HepG2 (cell line): Measurements from ENCODE around the gene ARSB. TPM values are rescaled to one million over a fixed set of nuclear protein-coding genes. Genes with fewer than 3 reads are reported as not detected.

Source experiments
- CREBL2 ChIP-seq: sonication (generic); formaldehyde crosslinking; IDR thresholded peaks from 2 replicates; pipeline ENCODE4 v1.8.1; 2023; ENCODE audit warnings: missing genetic modification reagents, mild to moderate bottlenecking, borderline replicate concordance
- FOXO4 ChIP-seq: sonication (generic); formaldehyde crosslinking; conservative IDR thresholded peaks from 2 replicates; pipeline ENCODE4 v1.8.1; 2023; ENCODE audit warnings: missing genetic modification reagents
- GLMP ChIP-seq: sonication (generic); formaldehyde crosslinking; IDR thresholded peaks from 2 replicates; pipeline ENCODE4 v1.9.0; 2021; ENCODE audit warnings: missing genetic modification reagents, mild to moderate bottlenecking, borderline replicate concordance
- HNF1B ChIP-seq: sonication (generic); formaldehyde crosslinking; IDR thresholded peaks from 2 replicates; pipeline ENCODE4 v1.5.1; 2020; ENCODE audit warnings: mild to moderate bottlenecking, moderate library complexity, missing genetic modification reagents
- KLF15 ChIP-seq: sonication (generic); formaldehyde crosslinking; IDR thresholded peaks from 2 replicates; pipeline ENCODE4 v1.8.1; 2023; ENCODE audit warnings: borderline replicate concordance, mild to moderate bottlenecking, inconsistent platforms, missing genetic modification reagents, mixed read lengths
- RORA ChIP-seq: sonication (generic); formaldehyde crosslinking; IDR thresholded peaks from 2 replicates; pipeline ENCODE4 v1.5.0; 2020; ENCODE audit warnings: mild to moderate bottlenecking, missing genetic modification reagents, moderate library complexity
- TFAP4 ChIP-seq: sonication (generic); IDR thresholded peaks from 2 replicates; pipeline ENCODE4 v1.6.1; 2016; ENCODE audit warnings: low read depth, borderline replicate concordance
- ZBTB20 ChIP-seq: sonication (generic); formaldehyde crosslinking; IDR thresholded peaks from 2 replicates; pipeline ENCODE4 v1.8.1; 2023; ENCODE audit warnings: missing genetic modification reagents, low read depth, mild to moderate bottlenecking, borderline replicate concordance
- ZNF280B ChIP-seq: sonication (generic); formaldehyde crosslinking; IDR thresholded peaks from 2 replicates; pipeline ENCODE4 v1.5.0; 2020; ENCODE audit warnings: missing genetic modification reagents, mild to moderate bottlenecking, borderline replicate concordance
- ZNF317 ChIP-seq: sonication (generic); formaldehyde crosslinking; IDR thresholded peaks from 2 replicates; pipeline ENCODE4 v1.5.0; 2020; ENCODE audit warnings: mild to moderate bottlenecking, missing genetic modification reagents
- ZNF577 ChIP-seq: sonication (generic); formaldehyde crosslinking; IDR thresholded peaks from 2 replicates; pipeline ENCODE4 v1.4.0; 2020; ENCODE audit warnings: mild to moderate bottlenecking, low read depth, missing genetic modification reagents, borderline replicate concordance
- ZSCAN30 ChIP-seq: sonication (generic); formaldehyde crosslinking; IDR thresholded peaks from 2 replicates; pipeline ENCODE4 v1.5.0; 2020; ENCODE audit warnings: mild to moderate bottlenecking, missing genetic modification reagents
- polyA plus RNA-seq, 8 experiments: library from polyadenylated mRNA; depleted of rRNA in 3 of 8; stranded (reverse) in 7 of 8; unstranded in 1 of 8; fragments of >200 nt; fragmentation: Illumina TruSeq in 4 of 8; extraction: Trizol in 4 of 8; gene quantifications; 2 replicates each; pipeline versions ENCODE4 v1.2.1 to v1.2.3, GENCODE V29; 2011 to 2016; ENCODE audit warnings: low read depth in 4 of 8, missing spikeins in 1 of 8, mixed read lengths in 1 of 8; ENCODE audit not compliant: insufficient read depth in 1 of 8
- total RNA-seq, 5 experiments: library from RNA; depleted of rRNA; stranded (reverse); fragments of >200 nt; fragmentation: Illumina TruSeq; extraction: Trizol; gene quantifications; 2 replicates each; pipeline ENCODE4 v1.2.3, GENCODE V29; 2016; ENCODE audit warnings: low read depth in 1 of 5

The ARSB gene
- total and polyA plus RNA-seq, 2 of the 13 experiments (the other 11 are each of a cell fraction or from before 2014, with no cell fraction given) = 52.6 to 66.4 TPM

GRCh38 chr5:78727786-78728761 is 257.0 kb downstream of the ARSB start (continued):
- TF ChIP-seq ZNF280B (CRISPR knock-in tag) (no peak), CREBL2 (no peak), FOXO4 (CRISPR knock-in tag) (no peak), HNF1B (CRISPR knock-in tag) (no peak; the same call in 1 of the 2 replicates), GLMP (no peak), RORA (CRISPR knock-in tag) (no peak), ZBTB20 (no peak), ZSCAN30 (CRISPR knock-in tag) (no peak), TFAP4 (no peak; the same call in 1 of the 2 replicates), ZNF577 (CRISPR knock-in tag) (no peak), ZNF317 (CRISPR knock-in tag) (no peak), KLF15 (CRISPR knock-in tag) (no peak)
